GM18511 (cell line): ENCODE results near the gene DMRT3.
"Not testable (repeated sequence)": the region's sequence is repeated elsewhere in the genome, so short reads cannot be mapped to it uniquely, and the experiment has no call there.

ENCODE experiments used
- ATAC-seq: cut with Tn5 transposase; IDR thresholded peaks from one replicate; pipeline ENCODE4 v1.9.1; 2021; ENCODE audit warnings: mild to moderate bottlenecking, moderate library complexity; ENCODE audit not compliant: unreplicated experiment

The DMRT3 gene

GRCh38 chr9:998299-999110 lies 22.1 kb downstream of the DMRT3 start:
- ATAC-seq: not testable (repeated sequence)

GRCh38 chr9:1001838-1002237 lies 25.4 kb downstream of the DMRT3 start:
- no peak for ATAC-seq

GRCh38 chr9:1002678-1003077 lies 26.2 kb downstream of the DMRT3 start:
- peak; percentile 55 for ATAC-seq

- peak; percentile 55 for ATAC-seq
Measured at GRCh38 chr9:1005043-1005667, 28.7 kb downstream of the DMRT3 start.

- no peak for ATAC-seq
Measured at GRCh38 chr9:1007312-1007711, 30.9 kb downstream of the DMRT3 start.

- ATAC-seq: no peak
Measured at GRCh38 chr9:1008216-1008615, 31.8 kb downstream of the DMRT3 start.

GRCh38 chr9:1009101-1009707 lies 32.7 kb downstream of the DMRT3 start:
- ATAC-seq: peak; percentile 97

- ATAC-seq: no peak
Measured at GRCh38 chr9:1013021-1013420, 36.6 kb downstream of the DMRT3 start.

- ATAC-seq: no peak
Measured at GRCh38 chr9:1014225-1014624, 37.8 kb downstream of the DMRT3 start.

GRCh38 chr9:1014640-1015039 lies 38.2 kb downstream of the DMRT3 start:
- no peak for ATAC-seq

- no peak for ATAC-seq
Measured at GRCh38 chr9:1018121-1018520, 41.7 kb downstream of the DMRT3 start.

GRCh38 chr9:1024112-1024511 lies 47.7 kb downstream of the DMRT3 start:
- ATAC-seq: no peak

GRCh38 chr9:1025131-1025530 lies 48.7 kb downstream of the DMRT3 start:
- no peak for ATAC-seq

- ATAC-seq: no peak
Measured at GRCh38 chr9:1026219-1026618, 49.8 kb downstream of the DMRT3 start.

- no peak for ATAC-seq
Measured at GRCh38 chr9:1028501-1029190, 52.2 kb downstream of the DMRT3 start.

GRCh38 chr9:1031951-1032601 lies 55.6 kb downstream of the DMRT3 start:
- no peak for ATAC-seq

- ATAC-seq: no peak
Measured at GRCh38 chr9:1034271-1034670, 57.8 kb downstream of the DMRT3 start.

GRCh38 chr9:1039589-1039988 lies 63.1 kb downstream of the DMRT3 start:
- no peak for ATAC-seq
